ENCODE results near the gene EED. TPM values are rescaled to one million over a fixed set of nuclear protein-coding genes. Genes with fewer than 3 reads are reported as not detected.
"Not testable (repeated sequence)": the region's sequence is repeated elsewhere in the genome, so short reads cannot be mapped to it uniquely, and the experiment has no call there.

Gene EED
- total RNA-seq, 2 experiments from 2014 or later: 90.3 to 127 TPM

DNA sequence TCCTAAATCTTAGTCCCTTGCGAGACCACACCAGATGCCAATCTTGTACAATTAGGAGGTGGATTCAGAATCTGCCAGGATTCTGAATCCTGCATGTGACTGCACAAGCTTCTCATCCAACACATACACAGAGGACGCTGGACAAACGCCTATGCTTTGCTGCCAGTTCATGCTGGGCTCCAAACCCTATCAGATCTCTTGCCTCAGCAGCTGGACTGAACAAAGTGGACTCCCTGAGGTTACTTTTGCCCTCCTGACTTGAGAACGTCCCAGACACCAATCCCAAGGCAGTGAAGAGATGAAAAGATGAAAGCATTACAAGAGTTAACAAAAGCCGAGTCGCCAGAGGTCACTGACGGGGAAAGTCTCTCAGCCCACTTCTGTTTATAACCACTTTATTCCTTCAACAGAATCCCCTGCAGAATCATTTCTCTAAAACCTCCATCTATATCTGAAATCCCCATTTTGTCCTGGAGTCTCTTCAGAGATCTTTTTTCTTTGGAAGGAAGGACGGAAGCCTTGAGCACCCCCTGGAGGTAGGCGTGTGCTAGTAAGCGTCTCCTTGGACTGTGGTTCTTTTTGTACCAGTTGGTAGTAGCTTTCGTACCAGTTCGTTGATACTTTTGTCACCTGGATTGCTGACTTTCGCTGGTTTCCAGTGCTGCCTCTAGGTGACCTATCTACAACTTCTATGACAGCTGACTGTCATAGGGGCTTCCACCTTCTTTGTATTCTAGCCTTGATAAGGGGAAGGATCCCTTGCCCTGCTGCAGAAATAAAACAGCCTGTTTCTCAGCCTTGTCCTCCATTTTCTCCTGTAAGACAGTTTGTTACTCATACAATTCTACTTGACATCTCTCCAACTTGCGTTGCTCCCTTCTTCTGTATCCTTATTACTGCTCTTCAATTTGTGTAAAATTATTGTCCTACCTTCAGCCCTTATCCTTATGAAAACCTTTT, 26.1 kb upstream of the EED start:
- POLR2A ChIA-PET: interaction anchor here (0.5 to 1.8 kb wide), 7 partner anchors 12 to 389 kb away, joined by 3 to 9 read pairs (median 4); partner anchors contain the start of genes EED and PICALM
- no peaks in the 10 kb centered on the region for H3K36me3 Mint-ChIP-seq (ENCODE audit: low read depth)
- H3K27ac Mint-ChIP-seq: peak overlapping the region; percentile 91
- DNase-seq (peak; percentile 79), ATAC-seq (peak; percentile 40)
- CTCF ChIA-PET: interaction anchor here (0.7 to 3.9 kb wide), 18 partner anchors 12 to 201 kb away, joined by 3 to 32 read pairs (median 5); partner anchors contain the start of gene PICALM
- no peaks in the 10 kb centered on the region for H3K27me3 Mint-ChIP-seq
- peaks cover 7% of the 10 kb centered on the region for H3K9me3 Mint-ChIP-seq (ENCODE audit: low read depth)
- intact Hi-C loops (cut with DNase I, micrococcal nuclease): loop anchor here (1.0 to 5.0 kb wide), 7 partner anchors 10 to 361 kb away; partner anchors contain the start of gene CCDC83 (in 1 of the 2)
- H3K4me1 Mint-ChIP-seq: peaks cover 78% of the 10 kb centered on the region
- peak overlapping the region; percentile 26 for H3K4me3 Mint-ChIP-seq

DNA sequence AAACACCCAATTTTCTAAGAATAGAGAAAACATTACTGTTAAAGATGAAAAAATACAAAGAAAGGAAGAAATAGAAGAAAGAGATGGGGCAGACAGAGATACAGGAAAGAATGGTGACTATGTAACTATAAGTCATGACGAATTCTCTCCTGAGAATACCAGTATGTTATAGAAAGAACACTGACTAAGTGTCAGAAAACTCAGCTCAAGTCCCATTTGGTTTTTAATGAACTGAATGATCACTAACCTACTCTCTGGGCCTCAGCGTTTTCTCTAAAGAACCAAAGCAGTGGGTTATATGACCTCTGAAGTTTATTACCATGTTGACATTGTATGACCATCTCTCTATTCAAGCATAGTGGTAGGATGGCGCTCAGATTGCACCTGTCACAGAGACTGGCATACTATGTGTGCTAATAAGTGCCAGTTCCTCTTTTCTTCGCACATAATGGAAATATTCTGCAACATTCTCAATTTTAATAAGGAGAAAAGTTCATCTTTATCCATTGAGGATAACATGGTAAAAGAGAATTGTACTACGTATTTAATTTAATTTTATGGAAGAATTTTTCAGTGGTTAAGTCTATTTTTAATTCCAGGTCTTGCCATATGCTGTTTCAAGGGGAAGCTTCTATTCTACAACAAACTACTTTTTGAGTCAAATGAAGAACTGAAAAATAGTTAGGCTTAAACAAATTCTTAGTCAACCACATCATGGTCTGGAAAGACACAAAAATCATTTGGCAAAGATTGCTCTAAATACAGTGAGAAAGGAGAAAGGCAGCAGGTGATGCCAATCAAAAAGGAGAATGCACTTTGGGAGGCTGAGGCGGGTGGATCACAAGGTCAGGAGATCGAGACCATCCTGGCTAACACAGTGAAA, 25.0 kb upstream of the EED start:
- no peaks in the 10 kb centered on the region for H3K27me3 Mint-ChIP-seq
- ChIA-PET POLR2A (interaction anchor here (0.5 to 1.8 kb wide), 5 partner anchors 11 to 152 kb away, joined by 3 to 9 read pairs (median 5); partner anchors contain the start of gene EED), CTCF (interaction anchor here (0.7 to 3.9 kb wide), 14 partner anchors 10 to 202 kb away, joined by 3 to 32 read pairs (median 5); partner anchors contain the start of gene PICALM)
- H3K36me3 Mint-ChIP-seq (ENCODE audit: low read depth): peaks cover 5% of the 10 kb centered on the region
- intact Hi-C loops (cut with DNase I, micrococcal nuclease): loop anchor here (1.0 to 5.0 kb wide), 4 partner anchors 9 to 362 kb away; partner anchors contain the start of gene CCDC83 (in 1 of the 2)
- peaks cover 70% of the 10 kb centered on the region for H3K4me1 Mint-ChIP-seq
- H3K4me3 Mint-ChIP-seq: peak overlapping the region; percentile 26
- ATAC-seq: peak; percentile 63
- no peak for DNase-seq
- peak overlapping the region; percentile 91 for H3K27ac Mint-ChIP-seq
- peaks cover 10% of the 10 kb centered on the region for H3K9me3 Mint-ChIP-seq (ENCODE audit: low read depth)

DNA sequence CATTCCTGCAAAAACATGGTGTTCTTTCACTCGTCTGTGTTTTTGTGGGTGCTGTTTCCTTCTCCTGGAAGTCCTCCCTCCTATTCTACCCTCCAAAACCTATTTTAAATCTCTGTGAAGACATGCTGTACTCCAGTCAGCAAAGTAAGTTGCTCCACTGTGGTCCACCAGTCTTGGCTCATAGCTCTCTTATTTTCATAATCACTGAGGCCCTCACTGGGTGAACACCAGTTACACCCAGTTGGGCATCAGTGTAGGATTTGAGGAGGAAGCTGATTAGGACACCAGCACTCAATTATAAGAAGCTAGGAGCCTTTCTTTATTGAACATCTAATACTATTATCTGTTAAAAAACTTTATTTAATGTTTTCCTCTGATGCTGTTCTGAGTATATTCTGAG, 23.9 kb upstream of the EED start:
- ATAC-seq: no peak
- H3K27ac Mint-ChIP-seq: peak overlapping the region; percentile 86
- peaks cover 59% of the 10 kb centered on the region for H3K4me1 Mint-ChIP-seq
- peaks cover 12% of the 10 kb centered on the region for H3K36me3 Mint-ChIP-seq (ENCODE audit: low read depth)
- intact Hi-C loops (cut with DNase I, micrococcal nuclease): no loop called here
- no peak for DNase-seq
- POLR2A ChIA-PET: no interaction called here
- H3K9me3 Mint-ChIP-seq (ENCODE audit: low read depth): peaks cover 15% of the 10 kb centered on the region
- CTCF ChIA-PET: interaction anchor here (0.7 to 3.9 kb wide), 7 partner anchors 9 to 272 kb away, joined by 3 to 19 read pairs (median 4); no protein-coding TSS in a partner anchor
- no peaks in the 10 kb centered on the region for H3K27me3 Mint-ChIP-seq
- H3K4me3 Mint-ChIP-seq: no peak overlapping the region

DNA sequence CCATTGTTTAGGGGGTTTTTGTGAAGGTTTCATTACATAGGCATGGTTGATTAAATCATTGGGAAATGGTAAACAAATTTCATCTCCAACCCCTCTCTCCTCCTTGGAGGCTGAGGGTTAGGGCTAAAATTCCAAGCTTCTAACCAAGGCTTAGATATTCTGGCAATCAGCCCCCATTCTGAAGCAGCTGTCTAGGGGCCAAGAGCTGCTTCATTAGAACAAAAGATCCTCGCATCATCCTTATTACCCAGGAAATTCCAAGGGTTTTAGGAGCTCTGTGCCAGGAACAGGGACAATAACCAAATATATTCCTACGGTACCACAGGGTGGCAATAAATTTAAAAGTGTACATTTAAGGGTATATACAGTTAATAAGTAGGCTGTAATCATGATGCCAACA, 22.5 kb upstream of the EED start:
- no peak overlapping the region for H3K27ac Mint-ChIP-seq
- DNase-seq: no peak
- ChIA-PET POLR2A (no interaction called here), CTCF (interaction anchor here (0.7 to 1.7 kb wide), 12 partner anchors 8 to 274 kb away, joined by 3 to 6 read pairs (median 4); no protein-coding TSS in a partner anchor)
- peaks cover 63% of the 10 kb centered on the region for H3K4me1 Mint-ChIP-seq
- H3K9me3 Mint-ChIP-seq (ENCODE audit: low read depth): peaks cover 15% of the 10 kb centered on the region
- peaks cover 12% of the 10 kb centered on the region for H3K36me3 Mint-ChIP-seq (ENCODE audit: low read depth)
- no peak for ATAC-seq
- intact Hi-C loops (cut with DNase I, micrococcal nuclease): no loop called here
- H3K4me3 Mint-ChIP-seq: no peak overlapping the region
- H3K27me3 Mint-ChIP-seq: no peaks in the 10 kb centered on the region

DNA sequence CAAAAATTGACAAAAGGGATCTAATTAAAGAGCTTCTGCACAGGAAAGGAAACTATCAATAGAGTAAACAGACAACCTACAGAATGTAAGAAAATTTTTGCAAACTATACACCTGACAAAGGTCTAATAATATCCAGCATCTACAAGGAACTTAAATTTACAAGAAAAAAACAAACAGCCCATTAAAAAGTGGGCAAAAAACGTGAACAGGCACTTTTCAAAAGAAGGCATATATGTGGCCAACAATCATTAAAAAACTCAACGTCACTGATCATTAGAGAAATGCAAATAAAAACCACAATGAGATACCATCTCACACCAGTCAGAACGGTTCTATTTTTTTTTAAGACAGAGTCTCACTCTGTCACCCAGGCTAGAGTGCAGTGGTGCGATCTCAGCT, 20.0 kb upstream of the EED start:
- Mint-ChIP-seq H3K9me3 (ENCODE audit: low read depth) (peaks cover 15% of the 10 kb centered on the region), H3K4me1 (peaks cover 64% of the 10 kb centered on the region), H3K36me3 (ENCODE audit: low read depth) (peaks cover 12% of the 10 kb centered on the region)
- intact Hi-C loops (cut with DNase I, micrococcal nuclease); H3K27ac Mint-ChIP-seq; POLR2A ChIA-PET; ATAC-seq; DNase-seq; H3K27me3 Mint-ChIP-seq; H3K4me3 Mint-ChIP-seq: not testable (repeated sequence)
- CTCF ChIA-PET: interaction anchor here (0.6 to 3.3 kb wide), 5 partner anchors 8 to 183 kb away, joined by 3 to 8 read pairs (median 3); no protein-coding TSS in a partner anchor

DNA sequence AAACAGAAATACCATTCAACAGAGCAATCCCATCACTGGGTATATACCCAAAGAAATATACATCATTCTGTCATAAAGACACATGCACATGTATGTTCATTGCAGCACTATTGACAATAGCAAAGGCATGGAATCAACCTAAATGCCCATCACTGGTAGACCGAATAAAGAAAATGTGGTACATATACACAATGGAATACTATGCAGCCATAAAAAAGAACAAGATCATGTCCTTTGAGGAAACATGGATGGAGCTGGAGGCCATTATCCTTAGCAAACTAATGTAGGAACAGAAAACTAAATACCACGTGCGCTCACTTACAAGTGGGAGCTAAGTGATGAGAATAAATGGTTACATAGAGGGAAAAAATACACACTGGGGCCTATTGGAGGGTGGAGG, 19.2 kb upstream of the EED start:
- Mint-ChIP-seq H3K36me3 (ENCODE audit: low read depth) (peaks cover 12% of the 10 kb centered on the region), H3K4me1 (peaks cover 67% of the 10 kb centered on the region), H3K9me3 (ENCODE audit: low read depth) (peaks cover 15% of the 10 kb centered on the region)
- DNase-seq, ATAC-seq, H3K27me3 Mint-ChIP-seq, H3K4me3 Mint-ChIP-seq, H3K27ac Mint-ChIP-seq, POLR2A ChIA-PET: not testable (repeated sequence)
- intact Hi-C loops (cut with DNase I, micrococcal nuclease): loop anchor here in 1 of 2 experiments (5.0 kb wide), 1 partner anchor 468 kb away; no protein-coding TSS in a partner anchor
- CTCF ChIA-PET: interaction anchor here (1.1 to 3.3 kb wide), 2 partner anchors 17 to 184 kb away, joined by 3 to 8 read pairs; no protein-coding TSS in a partner anchor

DNA sequence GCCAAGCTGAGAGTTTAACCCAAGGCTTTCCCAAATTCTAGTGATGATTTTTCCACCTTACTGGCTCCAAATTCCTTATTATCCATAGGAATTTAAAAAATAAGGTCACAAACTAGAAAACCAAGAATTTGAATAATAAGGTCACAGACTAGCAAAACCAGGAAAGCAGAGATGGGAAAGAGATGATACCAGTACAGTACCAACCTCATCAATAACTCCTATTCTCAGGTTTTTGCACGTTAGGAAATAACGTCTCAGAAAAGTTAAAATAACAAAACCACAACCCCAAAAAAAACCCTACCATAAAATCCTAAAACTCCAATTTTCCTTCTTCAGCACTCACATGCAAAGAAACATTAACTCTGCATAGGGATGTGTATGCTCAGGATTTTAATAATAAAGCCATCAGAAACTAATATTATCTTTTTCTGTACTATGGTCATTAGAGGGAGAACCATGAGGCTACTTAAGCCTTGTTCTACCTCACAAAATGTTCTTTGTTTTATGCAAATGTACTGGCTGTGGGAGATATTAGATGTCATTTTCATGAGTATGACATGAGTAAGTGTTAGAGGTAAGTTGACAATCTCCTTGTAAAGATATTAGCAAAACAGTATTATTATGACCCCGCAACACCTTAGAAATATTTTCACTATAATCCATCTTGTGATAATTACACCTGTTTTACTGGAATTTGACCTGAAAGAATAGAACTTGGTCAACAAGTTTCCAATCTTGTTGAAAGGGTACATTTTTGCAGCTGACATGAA, 16.1 kb upstream of the EED start:
- peaks cover 67% of the 10 kb centered on the region for H3K4me1 Mint-ChIP-seq
- peaks cover 11% of the 10 kb centered on the region for H3K9me3 Mint-ChIP-seq (ENCODE audit: low read depth)

DNA sequence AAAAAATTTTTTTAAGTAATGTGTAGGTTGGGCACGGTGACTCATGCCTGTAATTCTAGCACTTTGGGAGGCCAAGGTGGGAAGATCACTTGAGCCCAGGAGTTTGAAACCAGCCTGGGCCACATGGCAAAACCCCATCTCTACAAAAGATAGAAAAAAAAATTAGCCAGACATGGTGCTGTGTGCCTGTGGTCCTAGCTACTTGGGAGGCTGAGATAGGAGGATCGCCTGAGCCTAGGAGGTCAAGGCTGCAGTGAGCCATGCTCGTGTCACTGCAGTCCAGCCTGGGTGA, 15.6 kb upstream of the EED start:
- H3K27me3 Mint-ChIP-seq; H3K9me3 Mint-ChIP-seq (ENCODE audit: low read depth): not testable (repeated sequence)
- POLR2A ChIA-PET: interaction anchor here (0.9 kb wide), 1 partner anchor 58 kb away, joined by 3 read pairs; no protein-coding TSS in a partner anchor
- H3K36me3 Mint-ChIP-seq (ENCODE audit: low read depth): peaks cover 12% of the 10 kb centered on the region
- ATAC-seq (peak; percentile 67), DNase-seq (peak; percentile 73)
- H3K4me3 Mint-ChIP-seq: peak overlapping the region; percentile 18
- CTCF ChIA-PET: interaction anchor here (1.0 to 4.4 kb wide), 3 partner anchors 10 to 162 kb away, joined by 5 to 32 read pairs (median 20); partner anchors contain the start of gene EED
- H3K27ac Mint-ChIP-seq: peak overlapping the region; percentile 92
- H3K4me1 Mint-ChIP-seq: peaks cover 67% of the 10 kb centered on the region
- intact Hi-C loops (cut with DNase I, micrococcal nuclease): loop anchor here (2.0 to 5.0 kb wide), 4 partner anchors 26 to 472 kb away; no protein-coding TSS in a partner anchor

More for the DNA sequence above, 16.1 kb upstream of the EED start:
- ATAC-seq: peak; percentile 84
- no peak for DNase-seq
- POLR2A ChIA-PET: interaction anchor here (0.7 kb wide), 1 partner anchor 14 kb away, joined by 3 read pairs; no protein-coding TSS in a partner anchor
- Mint-ChIP-seq H3K36me3 (ENCODE audit: low read depth) (peaks cover 12% of the 10 kb centered on the region), H3K4me3 (peak overlapping the region; percentile 18), H3K27ac (peak overlapping the region; percentile 92), H3K27me3 (no peaks in the 10 kb centered on the region)
- CTCF ChIA-PET: interaction anchor here (1.0 to 4.4 kb wide), 3 partner anchors 10 to 161 kb away, joined by 5 to 32 read pairs (median 20); partner anchors contain the start of gene EED
- intact Hi-C loops (cut with DNase I, micrococcal nuclease): loop anchor here (1.0 to 5.0 kb wide), 14 partner anchors 9 to 471 kb away; partner anchors contain the start of gene PICALM (in 1 of the 2)

DNA sequence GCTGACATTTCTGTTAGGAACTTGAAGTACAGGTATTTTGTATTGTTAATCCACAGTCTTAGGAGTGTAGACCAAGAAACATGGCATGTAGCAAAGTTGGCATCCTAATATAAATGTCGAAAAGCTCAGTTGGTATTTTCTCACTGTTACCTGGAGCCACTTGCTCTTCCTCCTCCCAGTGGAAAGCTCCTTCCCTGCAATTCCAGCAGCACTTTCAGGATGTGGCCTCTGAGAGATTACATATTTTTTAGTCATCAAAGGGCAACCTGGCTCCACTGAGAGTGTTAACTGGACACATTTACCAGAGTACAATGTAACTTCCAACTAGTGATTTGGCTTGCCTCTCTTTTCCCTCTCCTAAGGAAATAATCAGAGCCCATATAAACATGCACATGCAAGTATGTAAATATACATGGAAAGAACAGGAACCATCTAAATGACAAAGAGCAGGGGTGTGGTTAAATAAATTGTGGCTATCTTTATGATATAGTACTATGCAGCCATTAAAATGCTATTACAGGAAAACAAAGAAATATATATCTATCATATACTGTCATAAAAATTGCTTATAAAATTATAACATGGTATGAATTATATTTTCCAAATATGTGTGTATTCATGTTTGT, 14.3 kb upstream of the EED start:
- Mint-ChIP-seq H3K4me3 (no peak overlapping the region), H3K36me3 (ENCODE audit: low read depth) (peaks cover 4% of the 10 kb centered on the region), H3K4me1 (peaks cover 67% of the 10 kb centered on the region), H3K27me3 (no peaks in the 10 kb centered on the region), H3K9me3 (ENCODE audit: low read depth) (peaks cover 4% of the 10 kb centered on the region), H3K27ac (peak overlapping the region; percentile 92)
- CTCF ChIA-PET: interaction anchor here (0.6 to 4.4 kb wide), 15 partner anchors 8 to 215 kb away, joined by 3 to 32 read pairs (median 4); partner anchors contain the start of gene EED
- POLR2A ChIA-PET: interaction anchor here (0.6 to 1.8 kb wide), 8 partner anchors 11 to 602 kb away, joined by 3 to 13 read pairs (median 4); partner anchors contain the start of gene EED
- no peak for DNase-seq
- intact Hi-C loops (cut with DNase I, micrococcal nuclease): no loop called here
- no peak for ATAC-seq

Data from activated CD4-positive, alpha-beta T cell treated with anti-CD3 and anti-CD28 coated beads for 36 hours (primary cell).